K562 (cell line): ENCODE data around the gene SLC4A2. TPM values are rescaled to one million over a fixed set of nuclear protein-coding genes. Genes with fewer than 3 reads are reported as not detected.

ENCODE experiments used
- ATAC-seq: fragments of 200-7000 bp; cut with Tn5 transposase; 3 replicates; pipeline ENCODE4 v1.9.1; 2020; ENCODE audit warnings: moderate library complexity
- BruUV-seq: library from RNA; stranded (reverse); fragments of 400-500 nt; replicated peaks from 2 replicates; lab custom pipeline; 2021; lab: Mats Ljungman, UMichigan
- CTCF ChIA-PET: fragments of 300-600 bp; formaldehyde crosslinking; extraction: SDS; loops from one replicate; lab custom pipeline; 2021; ENCODE audit warnings: low intra/inter-chr PET ratio; lab: Yijun Ruan, JAX
- POLR2A ChIA-PET: fragments of 300-600, 350-650 bp; sonication (Branson Sonifier 250); formaldehyde crosslinking; extraction: SDS; loops from one replicate; lab custom pipeline; 2021; ENCODE audit warnings: antibody characterized with exemption, inconsistent platforms; lab: Yijun Ruan, JAX
- DNase-seq, 4 experiments: peaks; one replicate each; pipeline versions ENCODE4 v3.0.0 to v3.0.0-alpha.2; 2011 to 2018; ENCODE audit warnings: low spot score in 3 of 4, mixed read lengths in 3 of 4; ENCODE audit errors: extremely low read depth in 1 of 4
- FAIRE-seq: peaks from 2 replicates; lab custom pipeline; 2011; peaks lifted over from hg19 to GRCh38; lab: Jason Lieb, UNC
- H2AFZ ChIP-seq: 2 replicates; pipeline ENCODE4 v1.6.0; 2011; ENCODE audit warnings: low read depth, low read length, control low read depth, inconsistent platforms
- H3K27ac ChIP-seq: fragments of 200-600 bp; 3 replicates; pipeline ENCODE4 v1.8.0; 2011; ENCODE audit warnings: low read depth, mild to moderate bottlenecking, control low read depth, inconsistent platforms, low read length, moderate library complexity, mixed read lengths; ENCODE audit errors: extremely low read depth
- H3K27me3 ChIP-seq, 2 experiments: fragments of 300-600 bp in 1 of 2; 2 replicates in 1 of 2; 3 replicates in 1 of 2; pipeline versions ENCODE4 v1.6.0 to v1.8.0; 2011; ENCODE audit warnings: inconsistent platforms in 2 of 2, low read length in 2 of 2, mild to moderate bottlenecking in 1 of 2, mixed read lengths in 1 of 2, moderate library complexity in 1 of 2; ENCODE audit not compliant: control insufficient read depth in 2 of 2, insufficient read depth in 2 of 2
- H3K36me3 ChIP-seq: fragments of 300-600 bp; 3 replicates; pipeline ENCODE4 v1.8.0; 2011; ENCODE audit warnings: mild to moderate bottlenecking, low read length, inconsistent platforms; ENCODE audit not compliant: control insufficient read depth, insufficient read depth
- H3K4me1 ChIP-seq, 2 experiments: fragments of 200-600 bp in 1 of 2; replicated peaks in 1 of 2; 2 replicates in 1 of 2; 3 replicates in 1 of 2; pipeline versions ENCODE4 v1.5.1 to v1.8.0; 2011; ENCODE audit warnings: inconsistent platforms in 2 of 2, low read length in 2 of 2, mild to moderate bottlenecking in 1 of 2, mixed read lengths in 1 of 2, moderate library complexity in 1 of 2; ENCODE audit not compliant: control insufficient read depth in 2 of 2, insufficient read depth in 2 of 2
- H3K4me2 ChIP-seq: 2 replicates; pipeline ENCODE4 v1.6.1; 2011; ENCODE audit warnings: low read length, control low read depth, inconsistent platforms, mixed read lengths; ENCODE audit not compliant: insufficient read depth
- H3K4me3 ChIP-seq: fragments of 200-600 bp; sonication (generic), shearing (Covaris generic); 2 replicates; pipeline ENCODE4 v1.5.1; 2016; ENCODE audit warnings: control low read depth, inconsistent platforms
- H3K79me2 ChIP-seq: fragments of 200-600 bp; 3 replicates; pipeline ENCODE4 v1.8.0; 2011; ENCODE audit warnings: low read length, inconsistent platforms; ENCODE audit not compliant: control insufficient read depth, insufficient read depth
- H3K9ac ChIP-seq, 2 experiments: 2 replicates each; pipeline versions ENCODE4 v1.6.0 to v1.6.1; 2011; ENCODE audit warnings: low read depth in 2 of 2, low read length in 2 of 2, control low read depth in 1 of 2, inconsistent platforms in 1 of 2, mild to moderate bottlenecking in 1 of 2, mixed read lengths in 1 of 2; ENCODE audit not compliant: insufficient read depth in 1 of 2
- H3K9me1 ChIP-seq: one replicate; pipeline ENCODE4 v1.6.0; 2011; ENCODE audit warnings: inconsistent platforms, mild to moderate bottlenecking, low read length, moderate library complexity; ENCODE audit not compliant: control insufficient read depth, insufficient read depth
- H3K9me3 ChIP-seq: replicated peaks from 2 replicates; pipeline ENCODE4 v1.5.1; 2011; ENCODE audit warnings: low read depth, low read length, inconsistent platforms; ENCODE audit not compliant: control insufficient read depth, insufficient read depth
- H4K20me1 ChIP-seq: replicated peaks from 2 replicates; pipeline ENCODE4 v1.6.1; 2011; ENCODE audit warnings: low read length, inconsistent platforms, mixed read lengths; ENCODE audit not compliant: control insufficient read depth, insufficient read depth
- ARID2 ChIP-seq: fragments of 450-650 bp; IDR thresholded peaks from 2 replicates; pipeline ENCODE4 v1.6.1; 2017; ENCODE audit warnings: antibody characterized with exemption, mild to moderate bottlenecking
- GTF3C2 ChIP-seq: IDR thresholded peaks from 3 replicates; pipeline ENCODE4 v1.6.1; 2011; ENCODE audit warnings: borderline replicate concordance, mild to moderate bottlenecking, moderate library complexity; ENCODE audit not compliant: insufficient read length; ENCODE audit errors: extremely low read depth
- HLTF ChIP-seq: fragments of 450-650 bp; IDR thresholded peaks from 2 replicates; pipeline ENCODE4 v1.6.1; 2016
- LEF1 ChIP-seq: fragments of 450-650 bp; IDR thresholded peaks from 2 replicates; pipeline ENCODE4 v1.6.1; 2016; ENCODE audit warnings: mild to moderate bottlenecking
- MAX ChIP-seq: sonication (generic); formaldehyde crosslinking; IDR thresholded peaks from 2 replicates; pipeline ENCODE4 v1.9.0; 2022; ENCODE audit warnings: mild to moderate bottlenecking, missing genetic modification reagents
- PHB ChIP-seq: fragments of 250-450 bp; sonication (Bioruptor Pico); IDR thresholded peaks from 2 replicates; pipeline ENCODE4 v1.5.0; 2021
- ZBTB40 ChIP-seq, 2 experiments: fragments of 450-650 bp in 1 of 2; sonication (generic) in 1 of 2; formaldehyde crosslinking in 1 of 2; IDR thresholded peaks; 2 replicates each; pipeline versions ENCODE4 v1.7.1 to v1.9.0; 2016 to 2022; ENCODE audit warnings: inconsistent platforms in 1 of 2, mild to moderate bottlenecking in 1 of 2, missing genetic modification reagents in 1 of 2
- WGBS: fragments of 100-300 bp; shearing (Covaris generic); methylation state at CpG from one replicate; pipeline ENCODE4 v1.1.6; 2016; ENCODE audit warnings: low coverage, mixed read lengths; ENCODE audit not compliant: insufficient coverage; ENCODE audit errors: missing lambda C conversion rate; 5-methylcytosine and 5-hydroxymethylcytosine counted together
- in situ Hi-C: fragments of 300-500 bp; cut with MboI; formaldehyde crosslinking; loops from 4 replicates; pipeline ENCODE4 v1.15.0; 2018; ENCODE audit warnings: inconsistent platforms, mixed read lengths
- intact Hi-C: fragments of 100-400 bp; cut with micrococcal nuclease; formaldehyde crosslinking; loops from 2 replicates; pipeline ENCODE4 v1.14.2; 2022
- polyA plus RNA-seq, 8 experiments: library from polyadenylated mRNA; depleted of rRNA in 4 of 8; stranded (reverse) in 5 of 8; unstranded in 3 of 8; fragments of >200 nt; fragmentation: Nextera tagmentation in 2 of 8; fragmentation: Illumina TruSeq in 1 of 8; extraction: Ambion mirVana in 2 of 8; extraction: Trizol in 1 of 8; gene quantifications; 2 replicates each; pipeline versions ENCODE4 v1.2.1 to v1.2.3, GENCODE V29; 2011 to 2014; ENCODE audit warnings: inconsistent platforms in 1 of 8, missing spikeins in 1 of 8
- total RNA-seq, 7 experiments: library from RNA; depleted of rRNA in 6 of 7; stranded (reverse); fragments of >200 nt in 6 of 7; fragmentation: Illumina TruSeq in 2 of 7; extraction: Trizol in 2 of 7; gene quantifications; 2 replicates each; pipeline versions ENCODE4 v1.2.1 to v1.2.3, GENCODE V29; 2011 to 2021; ENCODE audit warnings: low replicate concordance in 1 of 7

SLC4A2 gene
- total and polyA plus RNA-seq, 9 of the 15 experiments (the other 6 are each of a cell fraction or from before 2014, with no cell fraction given): 11.4 to 375 (median 130) TPM

GRCh38 chr7:151058781-151059366 lies 515 bp upstream of the SLC4A2 start (continued):
- no peak for TF ChIP-seq GTF3C2

- Histone ChIP-seq H3K4me1 (peaks cover 57 to 82% of the 10 kb centered on the region in 2 experiments), H3K4me3 (peak overlapping the region; percentile 84), H3K4me2 (peak overlapping the region; percentile 94), H4K20me1 (peaks cover 10% of the 10 kb centered on the region), H3K79me2 (peaks cover 61% of the 10 kb centered on the region), H3K9me3 (no peaks in the 10 kb centered on the region), H3K36me3 (peaks cover 27% of the 10 kb centered on the region), H3K27me3 (no peaks in the 10 kb centered on the region), H2AFZ (peak overlapping the region; percentile 81; the same call in 1 of the 2 replicates), H3K27ac (peak overlapping the region; percentile 90), H3K9ac (peak overlapping the region; percentile 85 to 91), H3K9me1 (no peaks in the 10 kb centered on the region)
- BruUV-seq: no TSS peak
- DNase-seq: no peak
- under 1% methylated on average over 17 of the region's 17 CpGs for WGBS
- in situ Hi-C loops: no loop called here
- ChIA-PET CTCF (interaction anchor here (0.6 to 1.7 kb wide), 5 partner anchors 32 to 681 kb away, joined by 3 to 8 read pairs (median 5); partner anchors contain the start of gene ABCB8), POLR2A (interaction anchor here (0.6 to 2.4 kb wide), 4 partner anchors 21 to 28 kb away, joined by 3 to 9 read pairs (median 4); partner anchors contain the start of gene FASTK)
- no peak for FAIRE-seq
- intact Hi-C loops: loop anchor here (2.0 kb wide), 1 partner anchor 49 kb away; no protein-coding TSS in a partner anchor
- no peak for ATAC-seq
- TF ChIP-seq LEF1 (0 out of 2 replicates have a peak, but pooled peaks have one; percentile 6), ZBTB40 (IDR thresholded peaks at IDR 0.05) (peak; percentile 33; the same call in 1 of the 2 replicates), ZBTB40 (CRISPR knock-in tag; IDR thresholded peaks at IDR 0.05) (no peak), ARID2 (0 out of 2 replicates have a peak, but pooled peaks have one; percentile 3), MAX (CRISPR knock-in tag) (0 out of 2 replicates have a peak, but pooled peaks have one; percentile 38), PHB (CRISPR knock-in tag) (0 out of 2 replicates have a peak, but pooled peaks have one; percentile 18), HLTF (0 out of 2 replicates have a peak, but pooled peaks have one; percentile 10)
These were observed 675 bp downstream of the SLC4A2 start for GRCh38 chr7:151060113-151060415.
